WTC11 (cell line): ENCODE data around the gene GIMD1.

Experiments used
- AR ChIP-seq: fragments of 250-450 bp; sonication (Bioruptor Pico); IDR thresholded peaks from 2 replicates; pipeline ENCODE4 v1.9.0; 2021; ENCODE audit warnings: mild to moderate bottlenecking
- CTCF ChIP-seq: fragments of 200-600 bp; IDR thresholded peaks from 2 replicates; pipeline ENCODE4 v1.8.0; 2022; ENCODE audit warnings: antibody characterized with exemption
- FOXJ3 ChIP-seq: sonication (generic); formaldehyde crosslinking; IDR thresholded peaks from 2 replicates; pipeline ENCODE4 v1.9.0; 2021; ENCODE audit warnings: missing genetic modification reagents, mild to moderate bottlenecking, borderline replicate concordance
- MAX ChIP-seq: sonication (generic); formaldehyde crosslinking; IDR thresholded peaks from 2 replicates; pipeline ENCODE4 v1.8.0; 2022; ENCODE audit warnings: mild to moderate bottlenecking, missing genetic modification reagents
- MLX ChIP-seq: sonication (generic); formaldehyde crosslinking; IDR thresholded peaks from 2 replicates; pipeline ENCODE4 v1.8.1; 2023; ENCODE audit warnings: mild to moderate bottlenecking, missing genetic modification reagents, moderate library complexity
- SMAD4 ChIP-seq: sonication (generic); formaldehyde crosslinking; IDR thresholded peaks from 2 replicates; pipeline ENCODE4 v1.8.0; 2022; ENCODE audit warnings: mild to moderate bottlenecking, missing genetic modification reagents
- ZNF219 ChIP-seq: sonication (generic); formaldehyde crosslinking; IDR thresholded peaks from 2 replicates; pipeline ENCODE4 v1.8.0; 2023; ENCODE audit warnings: missing genetic modification reagents, mild to moderate bottlenecking, borderline replicate concordance
- ZNF263 ChIP-seq: sonication (generic); formaldehyde crosslinking; IDR thresholded peaks from 2 replicates; pipeline ENCODE4 v1.8.1; 2022; ENCODE audit warnings: low read depth, mild to moderate bottlenecking, moderate library complexity, missing genetic modification reagents
- ZNF317 ChIP-seq: sonication (generic); formaldehyde crosslinking; IDR thresholded peaks from 2 replicates; pipeline ENCODE4 v1.8.1; 2023; ENCODE audit warnings: low read depth, mild to moderate bottlenecking, moderate library complexity, missing genetic modification reagents, borderline replicate concordance
- ZNF416 ChIP-seq: fragments of 250-450 bp; sonication (Bioruptor Pico); IDR thresholded peaks from 2 replicates; pipeline ENCODE4 v1.9.0; 2021; ENCODE audit warnings: mild to moderate bottlenecking, inconsistent platforms
- ZSCAN18 ChIP-seq: fragments of 250-450 bp; sonication (Bioruptor Pico); IDR thresholded peaks from 2 replicates; pipeline ENCODE4 v2.1.2; 2022; ENCODE audit warnings: mild to moderate bottlenecking, moderate library complexity

GRCh38 chr4:106340774-106341173 lies 27.8 kb downstream of the GIMD1 start:
- no peak for TF ChIP-seq MAX (CRISPR knock-in tag)
- no peak for TF ChIP-seq AR (CRISPR knock-in tag)
- TF ChIP-seq CTCF = no peak
- no peak for TF ChIP-seq ZNF317 (CRISPR knock-in tag)
- no peak for TF ChIP-seq ZSCAN18 (CRISPR knock-in tag)
- no peak for TF ChIP-seq ZNF416 (CRISPR knock-in tag)
- TF ChIP-seq ZNF263 (CRISPR knock-in tag) = no peak
- TF ChIP-seq ZNF219 = no peak
- no peak for TF ChIP-seq SMAD4 (CRISPR knock-in tag)
- no peak for TF ChIP-seq FOXJ3 (CRISPR knock-in tag)
- TF ChIP-seq MLX = no peak
